Fibroblast of skin of right quadriceps (primary cell): ENCODE results near the gene HOXA5.

Experiments
- DNase-seq: peaks from one replicate; pipeline ENCODE4 v3.0.0-alpha.2; 2013

HOXA5 gene

DNA sequence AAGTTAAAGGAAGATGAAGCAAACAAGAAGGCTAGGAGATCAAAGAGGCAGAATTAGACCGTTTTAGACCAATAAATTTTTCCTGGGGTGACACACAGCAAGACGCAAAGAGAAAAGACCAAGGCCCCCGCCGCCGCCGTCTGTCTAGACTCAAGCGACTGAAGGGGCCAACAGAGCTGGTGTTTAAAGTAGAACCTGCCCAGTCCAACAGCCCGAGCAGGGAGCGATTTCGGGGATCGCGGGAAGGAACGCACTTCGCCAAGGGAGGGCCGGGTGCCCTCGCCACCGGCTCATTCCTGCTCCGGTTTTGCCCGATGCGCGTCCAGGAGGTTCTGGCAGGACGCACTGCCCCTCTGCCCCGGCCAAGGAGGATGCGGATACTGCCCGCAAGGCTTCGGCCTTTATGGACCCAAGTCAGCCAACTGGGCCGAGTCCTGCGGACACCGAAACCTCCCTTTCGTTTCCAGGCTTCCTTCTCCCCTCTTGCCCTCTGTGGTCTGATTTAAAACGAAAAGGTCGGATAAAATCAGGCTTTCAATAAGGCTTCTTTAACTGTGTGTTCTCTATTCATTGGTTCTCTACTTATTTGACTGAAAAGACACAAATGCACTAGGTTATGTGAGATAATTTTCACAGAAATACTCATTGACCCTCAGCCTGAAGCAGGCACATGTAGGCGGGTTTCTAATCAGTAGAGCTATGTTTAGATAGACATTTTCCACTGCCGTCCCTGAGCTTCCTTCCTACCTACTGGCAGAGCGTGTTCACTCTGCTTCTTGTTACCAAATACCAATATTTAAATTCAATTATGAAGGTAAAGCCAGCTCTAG, 15.2 kb upstream of the HOXA5 start:
- DNase-seq = no peak

DNA sequence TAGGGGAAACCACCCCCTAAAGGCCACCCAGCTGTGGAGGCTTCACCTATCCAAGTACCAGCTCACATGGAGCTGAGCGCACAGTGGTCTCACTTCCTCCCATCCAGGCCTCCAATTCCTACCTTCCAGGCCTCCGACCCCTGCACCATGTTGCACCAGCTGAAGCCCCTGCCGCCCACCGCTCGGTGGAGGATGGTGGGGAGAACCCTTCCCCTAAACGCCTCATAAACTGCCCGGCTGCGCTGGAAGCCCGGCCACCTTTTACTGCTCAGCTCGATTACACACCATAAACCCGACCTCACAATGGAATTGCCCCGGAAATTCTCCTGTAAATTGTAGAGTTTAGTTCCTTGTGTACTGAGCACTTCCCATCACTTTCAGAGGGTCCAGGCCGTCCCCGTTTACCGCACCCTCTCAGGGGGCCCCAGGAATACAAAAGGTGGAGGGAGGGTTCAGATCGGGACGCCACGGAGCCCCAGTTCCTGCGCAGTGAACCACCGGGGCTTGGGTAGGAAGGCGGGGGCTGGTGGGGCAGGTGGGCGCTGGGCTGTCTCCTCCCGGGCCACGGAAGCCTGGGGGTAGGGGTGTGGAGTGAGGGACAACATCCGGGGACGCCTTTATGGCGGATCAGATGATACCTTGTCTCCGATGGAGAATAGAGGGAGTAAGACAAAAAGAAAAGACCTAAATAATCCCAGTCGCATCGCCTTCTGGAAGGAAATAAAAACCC, 14.4 kb upstream of the HOXA5 start:
- DNase-seq = no peak

DNA sequence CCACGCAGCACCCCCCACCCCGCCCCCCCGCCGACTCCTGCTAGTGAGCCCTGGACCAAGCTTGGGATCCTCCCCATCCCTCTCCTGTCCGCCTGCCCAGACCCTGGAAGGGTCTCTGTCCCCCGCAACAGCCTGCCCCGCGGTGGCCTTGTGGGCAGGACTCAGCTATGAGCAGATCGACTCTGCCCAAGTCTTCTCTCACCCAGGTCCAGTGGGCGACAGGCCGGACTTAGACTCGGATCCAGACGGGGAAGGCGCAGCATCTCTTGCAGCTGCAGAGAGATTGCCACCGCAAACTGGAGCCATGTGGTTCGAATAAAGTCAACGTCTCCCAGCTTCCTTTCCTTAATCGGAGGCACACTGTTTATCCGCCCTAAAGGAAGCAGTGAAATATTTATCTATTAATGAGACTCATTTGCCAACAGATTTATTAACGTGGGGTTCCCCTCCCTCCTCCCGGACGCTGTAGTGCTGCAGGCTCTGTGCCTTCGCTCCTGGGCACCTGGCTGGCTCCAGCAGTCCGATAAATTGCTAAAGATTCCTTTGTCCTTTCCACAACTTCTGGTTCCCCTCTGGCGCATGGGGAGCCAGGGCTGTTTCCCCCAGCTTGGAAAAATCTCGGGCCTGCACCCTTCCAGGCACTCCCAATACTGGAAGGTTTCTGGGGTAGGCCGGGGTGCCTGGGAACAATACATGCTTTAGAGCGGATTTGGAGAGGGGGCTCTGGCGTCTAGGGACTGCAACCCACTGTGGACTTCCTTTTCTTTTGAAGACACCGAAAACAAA, 13.6 kb upstream of the HOXA5 start:
- DNase-seq = peak; percentile 50

DNA sequence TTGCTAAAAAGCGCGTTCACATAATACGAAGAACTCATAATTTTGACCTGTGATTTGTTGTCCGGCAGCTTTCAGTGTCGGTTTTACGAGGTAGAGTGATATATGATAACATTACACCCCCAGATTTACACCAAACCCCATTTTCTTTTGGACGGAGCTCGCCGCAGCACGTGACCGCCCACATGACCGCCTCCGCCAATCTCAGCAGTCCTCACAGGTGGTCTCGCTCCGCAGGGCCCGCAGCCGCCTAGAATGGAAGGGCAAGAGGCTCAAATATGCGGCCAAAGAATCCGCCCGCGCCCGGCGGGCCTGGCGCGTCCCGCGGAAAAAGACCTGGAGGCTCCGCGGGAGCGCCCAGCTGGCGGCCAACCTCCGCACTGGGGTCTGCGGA, 13.0 kb upstream of the HOXA5 start, which contains the start of gene HOXA7:
Gene HOXA7 (minus strand): TSS at position 168 of the 391 bp plus-strand sequence. CDS start 130 bp downstream, at position 38.
- peak; percentile 78 for DNase-seq

- peak; percentile 35 for DNase-seq
Measured at GRCh38 chr7:27155816-27156507, 12.5 kb upstream of the HOXA5 start.

GRCh38 chr7:27154901-27155815, 11.7 kb upstream of the HOXA5 start:
- no peak for DNase-seq

- DNase-seq = no peak
Measured at GRCh38 chr7:27154369-27154768, 10.9 kb upstream of the HOXA5 start.

GRCh38 chr7:27153526-27153925, 10.0 kb upstream of the HOXA5 start:
- DNase-seq = no peak

DNA sequence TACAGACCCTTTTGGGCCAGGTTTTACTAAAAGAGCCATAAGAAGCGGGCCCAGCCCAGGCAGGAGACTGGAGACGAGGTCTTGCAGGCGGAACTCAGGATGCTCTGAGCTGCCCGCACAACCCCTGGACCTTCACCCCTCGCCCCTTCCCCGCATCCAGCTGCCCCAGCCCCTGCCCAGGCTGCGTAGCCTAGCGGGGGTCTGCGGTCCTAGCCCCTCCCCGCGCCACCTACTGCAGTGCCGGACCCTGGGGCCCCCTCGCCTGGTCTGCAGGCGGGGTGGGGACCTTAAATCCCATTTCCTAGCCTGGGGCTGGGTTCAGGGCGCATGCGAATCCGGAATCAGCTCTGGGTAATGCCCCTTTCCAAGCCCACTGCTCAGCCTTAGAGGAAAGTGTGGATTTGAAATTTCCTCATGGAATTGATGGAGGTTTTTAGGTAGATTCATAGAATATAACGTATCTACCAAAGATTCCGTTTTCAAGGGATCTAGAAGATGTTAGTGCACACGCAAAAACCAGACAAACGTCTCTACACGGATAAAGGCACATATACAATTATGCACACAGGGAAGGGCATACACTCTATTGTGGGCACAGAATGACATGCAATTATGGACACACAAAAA, 9.4 kb upstream of the HOXA5 start:
- DNase-seq = no peak

DNA sequence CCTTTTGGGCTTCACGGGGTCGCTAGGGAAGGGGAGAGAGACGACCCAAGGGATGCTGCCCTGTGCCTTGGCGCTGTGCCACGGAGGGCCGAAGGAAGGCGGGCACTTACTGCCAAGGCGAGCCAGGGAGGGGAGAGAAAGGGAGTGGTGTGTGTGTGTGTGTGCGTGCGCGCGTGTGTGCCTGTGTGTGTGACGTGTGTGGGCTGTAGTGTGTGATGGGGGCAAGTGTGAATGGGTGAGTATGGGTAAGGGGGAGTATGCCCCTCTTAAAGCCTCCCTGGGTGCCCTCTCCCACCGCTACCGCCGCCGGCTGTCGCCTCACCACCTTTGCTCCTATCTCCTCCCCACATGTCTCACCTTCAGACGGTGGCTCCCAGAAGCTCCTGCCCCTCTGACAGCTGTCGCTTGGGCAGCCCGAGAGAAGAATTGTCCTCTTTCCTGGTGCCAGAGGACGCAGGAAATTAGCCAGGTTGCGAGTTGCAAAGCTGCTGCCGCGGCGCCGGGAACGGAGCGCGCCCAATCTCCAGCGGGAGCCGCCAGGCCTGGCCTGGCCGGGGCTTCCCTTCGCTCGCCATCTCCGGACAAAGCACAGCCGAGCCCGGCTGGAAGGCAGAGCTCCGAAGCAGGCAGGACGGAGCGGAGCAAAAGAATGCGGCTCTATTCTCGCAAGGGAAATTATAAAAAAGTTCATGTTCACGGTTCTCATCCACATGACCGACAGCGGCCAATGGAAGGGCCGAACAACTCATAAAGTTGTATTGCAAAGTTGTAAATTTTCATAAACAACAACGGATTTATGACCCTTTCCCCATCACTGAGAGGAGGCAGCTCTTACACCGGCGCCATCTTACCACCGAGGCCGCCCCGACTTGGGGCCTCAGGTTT, 8.7 kb upstream of the HOXA5 start, which contains the start of gene HOXA3:
Gene HOXA3 (minus strand): TSS at position 653 of the 885 bp plus-strand sequence. CDS start 41,943 bp downstream, outside the sequence.
- DNase-seq = peak; percentile 88

- DNase-seq = no peak
Measured at GRCh38 chr7:27151341-27151930, 8.0 kb upstream of the HOXA5 start.

- DNase-seq = peak; percentile 82
Measured at GRCh38 chr7:27150568-27151340, 7.3 kb upstream of the HOXA5 start.

GRCh38 chr7:27149842-27150567, 6.5 kb upstream of the HOXA5 start:
- no peak for DNase-seq

DNA sequence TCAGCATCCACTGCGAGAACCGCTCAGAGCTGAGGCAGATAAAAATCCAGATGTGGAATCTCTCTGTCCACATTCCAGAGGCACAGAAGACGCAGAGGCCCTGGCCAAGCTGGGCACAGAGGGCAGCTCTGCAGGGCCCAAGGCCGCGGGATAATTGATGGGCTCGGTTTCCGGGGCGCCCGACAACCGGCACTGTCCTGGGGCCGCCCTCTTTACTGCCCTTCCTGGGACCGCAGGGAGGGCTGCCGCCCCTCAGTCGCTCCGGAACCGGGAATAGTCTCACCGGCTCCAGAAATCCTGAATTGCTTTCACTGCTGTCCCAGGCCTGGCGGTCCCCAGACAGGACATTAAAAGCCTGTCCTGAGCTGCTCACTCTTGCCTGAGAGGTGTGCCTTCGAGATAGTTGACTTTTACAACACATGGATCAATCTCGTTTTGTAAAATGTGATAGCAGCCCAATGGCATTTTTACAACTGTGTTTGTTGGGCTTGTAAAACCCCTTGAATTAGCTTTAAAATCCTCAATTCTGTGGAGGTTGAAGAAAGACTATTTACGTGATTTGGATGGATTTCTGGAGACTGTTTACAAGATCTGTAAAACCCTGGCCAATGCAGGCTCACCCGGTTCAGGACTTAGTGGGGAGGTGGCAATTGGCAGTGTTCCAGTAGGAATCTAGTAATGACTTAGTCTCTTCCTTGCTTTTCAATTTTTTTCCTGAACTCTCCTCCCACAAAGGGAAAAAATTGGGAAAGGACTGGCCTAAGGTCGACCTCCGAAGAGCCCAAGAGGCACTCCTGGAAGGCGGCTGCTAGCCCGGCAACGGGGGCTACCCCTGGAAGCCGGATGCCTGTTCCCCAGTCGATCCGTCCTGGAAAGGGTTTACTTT, 5.5 kb upstream of the HOXA5 start:
- peak; percentile 26 for DNase-seq

DNA sequence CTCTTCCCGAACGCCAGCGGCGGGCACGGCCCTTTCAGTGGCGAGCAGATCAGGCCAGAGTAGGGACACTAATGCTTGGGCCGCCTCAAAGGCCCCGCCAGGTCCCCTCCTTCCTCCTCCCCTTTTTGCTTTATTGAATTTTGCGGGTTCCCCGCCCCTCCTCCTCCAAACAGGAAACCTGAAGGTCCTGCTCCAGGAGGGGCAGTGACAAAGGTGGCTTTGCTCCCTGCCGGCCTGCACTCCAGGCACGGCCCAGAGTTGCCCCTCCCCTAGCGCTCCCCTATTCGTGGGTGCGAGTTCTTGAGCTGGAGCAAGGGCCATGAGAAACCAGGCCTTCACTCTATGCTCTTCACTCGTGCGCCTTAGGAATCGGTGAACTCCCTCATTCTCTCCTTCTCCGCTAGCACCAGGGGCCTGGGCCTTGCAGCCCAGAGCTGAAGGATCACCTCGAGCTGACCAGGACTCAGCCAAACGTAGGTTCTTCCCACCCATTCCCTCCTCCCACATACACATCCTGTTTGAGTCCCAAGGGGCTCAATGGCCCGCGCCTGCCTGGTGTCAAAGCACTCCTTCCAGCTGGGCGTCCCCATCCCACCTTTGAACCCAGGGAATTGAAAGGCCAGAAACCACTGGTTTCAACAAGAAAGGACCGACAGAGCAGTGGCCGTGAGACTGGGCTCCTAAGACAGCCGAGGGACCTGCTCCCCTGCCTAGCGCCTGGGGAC, 4.7 kb upstream of the HOXA5 start:
- no peak for DNase-seq
